Body of pancreas (tissue), 4 donors: ENCODE measurements around the gene NMT1.

ENCODE experiments used
- CTCF ChIP-seq, 7 experiments: fragments of 450-650 bp in 4 of 7; fragments of 200-600 bp in 3 of 7; sonication (generic) in 3 of 7; IDR thresholded peaks; one replicate each; pipeline ENCODE4 v1.5.1; 2016 to 2019; ENCODE audit warnings: antibody characterized with exemption in 7 of 7
- POLR2A ChIP-seq, 3 donors: fragments of 450-650 bp; IDR thresholded peaks; one replicate each; pipeline ENCODE4 v1.6.1; 2016; ENCODE audit warnings: antibody characterized with exemption in 3 of 3, mild to moderate bottlenecking in 2 of 3

- TF ChIP-seq CTCF (IDR thresholded peaks at IDR 0.05) = no peak
- no peak for TF ChIP-seq POLR2A (IDR thresholded peaks at IDR 0.05)
These were observed 2.1 kb downstream of the NMT1 start for GRCh38 chr17:45063198-45063597.
